ENCODE data around the gene RANBP2. TPM values are rescaled to one million over a fixed set of nuclear protein-coding genes. Genes with fewer than 3 reads are reported as not detected.
"Not testable (repeated sequence)": the region's sequence is repeated elsewhere in the genome, so short reads cannot be mapped to it uniquely, and the experiment has no call there.

The RANBP2 gene
- total RNA-seq (2014; rRNA removed; shearing (Covaris generic)): 44.6 and 64.2 TPM in 2 replicates

DNA sequence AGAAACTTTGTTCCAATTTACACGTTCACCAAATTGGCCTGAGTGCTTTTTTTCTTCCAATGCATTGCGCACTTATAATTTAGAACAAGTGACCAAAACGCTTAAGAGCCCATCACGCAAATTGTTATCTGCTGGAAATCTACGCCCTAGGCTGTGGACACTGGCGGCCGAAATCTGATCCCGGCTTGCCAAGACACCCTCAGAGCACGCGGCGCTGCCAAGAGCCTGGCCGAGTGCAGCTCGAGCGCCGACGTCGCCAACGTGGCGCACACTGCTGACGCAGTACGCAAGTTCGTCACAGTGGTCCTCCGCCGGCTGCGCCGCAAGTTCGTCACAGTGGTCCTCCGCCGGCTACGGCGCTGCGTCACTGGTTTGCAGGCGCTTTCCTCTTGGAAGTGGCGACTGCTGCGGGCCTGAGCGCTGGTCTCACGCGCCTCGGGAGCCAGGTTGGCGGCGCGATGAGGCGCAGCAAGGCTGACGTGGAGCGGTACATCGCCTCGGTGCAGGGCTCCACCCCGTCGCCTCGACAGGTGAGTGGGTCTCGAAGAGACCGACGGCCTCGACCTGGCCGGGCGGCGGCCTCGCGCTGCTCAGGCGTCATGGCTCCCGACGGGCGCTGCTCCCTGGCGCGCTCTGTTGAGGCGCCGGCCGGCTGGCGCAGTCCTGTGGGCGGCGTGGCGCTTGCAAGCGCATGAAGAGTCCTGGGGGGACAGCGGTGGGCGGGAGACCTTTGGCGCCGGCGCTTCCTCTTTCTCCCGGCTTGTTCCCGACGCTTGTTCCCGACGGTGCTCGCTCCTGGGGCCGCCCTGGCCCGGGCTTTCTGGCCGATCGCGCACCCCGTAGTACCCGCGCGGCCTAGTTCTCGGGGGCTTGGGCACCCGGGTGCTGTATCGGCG is at the start of gene RANBP2:
Gene RANBP2, plus strand, starts transcription at position 334 of the 896 bp plus-strand sequence. Its CDS starts 125 bp downstream, at position 459.
- Histone ChIP-seq H3K36me3 (peaks cover 4% of the 10 kb centered on the region), H3K4me1 (replicated peaks) (peaks cover 4% of the 10 kb centered on the region), H3K27ac (peak within 1 kb of the TSS; percentile 76), H3K4me3 (peak within 1 kb of the TSS; percentile 78), H3K27me3 (replicated peaks) (no peaks in the 10 kb centered on the region), H3K9me3 (replicated peaks) (no peaks in the 10 kb centered on the region)
- peak; percentile 92 to 96 for DNase-seq (ENCODE audit: low read depth in 1 of 2, low spot score in 2 of 2)

DNA sequence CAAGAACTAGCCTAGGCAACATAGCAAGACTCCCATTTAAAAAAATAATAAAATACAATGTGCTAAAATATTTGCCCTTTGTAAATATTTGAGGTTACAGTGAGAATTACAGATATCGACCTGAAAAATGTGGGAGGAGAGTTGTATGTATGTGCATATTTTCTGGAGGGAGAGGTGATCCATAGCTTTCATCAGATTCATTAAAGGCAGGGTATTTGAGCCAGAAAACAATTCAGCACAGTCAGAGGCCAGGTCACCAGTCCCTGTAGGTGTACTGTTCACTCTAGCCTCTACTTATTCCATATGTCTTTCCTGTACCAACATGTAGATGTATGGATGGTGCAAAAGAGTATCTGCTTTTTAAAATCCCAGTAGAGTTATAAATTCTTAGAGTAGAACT is 49.0 kb upstream of the RANBP2 start:
- not testable (repeated sequence) for DNase-seq (ENCODE audit: low read depth in 1 of 2, low spot score in 2 of 2); H3K4me3 ChIP-seq; H3K36me3 ChIP-seq; H3K9me3 ChIP-seq (replicated peaks); H3K27me3 ChIP-seq (replicated peaks); H3K27ac ChIP-seq; H3K4me1 ChIP-seq (replicated peaks)

DNA sequence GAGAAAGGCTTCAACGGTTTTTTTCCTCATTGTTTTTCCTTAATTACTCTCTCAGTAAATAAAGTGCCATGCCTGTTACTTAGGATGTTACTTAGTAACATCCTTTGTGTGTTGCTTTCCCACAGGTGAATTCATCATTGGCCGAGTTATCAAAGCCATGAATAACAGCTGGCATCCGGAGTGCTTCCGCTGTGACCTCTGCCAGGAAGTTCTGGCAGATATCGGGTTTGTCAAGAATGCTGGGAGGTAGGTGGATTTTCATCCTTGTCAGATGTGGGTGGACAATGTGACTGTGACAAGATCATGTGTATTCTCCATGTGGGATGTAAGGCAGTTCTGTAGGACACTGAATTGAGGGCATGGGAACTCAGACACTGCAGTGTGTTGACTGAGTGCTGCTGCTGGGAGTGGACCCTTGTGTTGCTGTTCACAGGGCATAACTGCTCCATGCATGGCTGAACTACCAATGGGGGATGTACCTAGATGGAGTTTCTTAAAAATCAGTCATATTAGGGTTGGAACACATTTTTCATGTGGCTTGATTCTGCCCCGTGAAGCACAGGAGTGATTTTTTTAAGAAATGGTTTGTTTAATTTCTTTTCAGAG is 47.0 kb upstream of the RANBP2 start:
- not testable (repeated sequence) for H3K9me3 ChIP-seq (replicated peaks); H3K27ac ChIP-seq; H3K4me1 ChIP-seq (replicated peaks); H3K27me3 ChIP-seq (replicated peaks); H3K4me3 ChIP-seq; DNase-seq (ENCODE audit: low read depth in 1 of 2, low spot score in 2 of 2); H3K36me3 ChIP-seq

DNA sequence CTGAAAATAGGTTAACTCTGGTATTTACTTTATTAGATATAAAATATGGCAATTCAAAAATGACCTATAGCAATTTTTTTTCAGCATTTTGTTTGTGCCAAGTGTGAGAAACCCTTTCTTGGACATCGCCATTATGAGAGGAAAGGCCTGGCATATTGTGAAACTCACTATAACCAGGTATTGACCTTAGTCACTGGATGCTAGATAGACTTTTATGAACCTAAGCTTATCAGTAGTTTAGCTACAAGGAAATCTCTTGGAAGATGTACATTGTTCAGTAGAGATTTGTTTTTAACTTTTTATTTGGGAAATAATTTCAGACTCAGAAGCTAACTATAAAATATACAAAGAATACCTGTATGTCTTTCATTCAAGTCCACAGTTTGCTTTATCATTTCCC is 42.8 kb upstream of the RANBP2 start:
- not testable (repeated sequence) for H3K4me1 ChIP-seq (replicated peaks); DNase-seq (ENCODE audit: low read depth in 1 of 2, low spot score in 2 of 2); H3K27ac ChIP-seq; H3K4me3 ChIP-seq; H3K9me3 ChIP-seq (replicated peaks); H3K27me3 ChIP-seq (replicated peaks)
- H3K36me3 ChIP-seq: peaks cover 22% of the 10 kb centered on the region

DNA sequence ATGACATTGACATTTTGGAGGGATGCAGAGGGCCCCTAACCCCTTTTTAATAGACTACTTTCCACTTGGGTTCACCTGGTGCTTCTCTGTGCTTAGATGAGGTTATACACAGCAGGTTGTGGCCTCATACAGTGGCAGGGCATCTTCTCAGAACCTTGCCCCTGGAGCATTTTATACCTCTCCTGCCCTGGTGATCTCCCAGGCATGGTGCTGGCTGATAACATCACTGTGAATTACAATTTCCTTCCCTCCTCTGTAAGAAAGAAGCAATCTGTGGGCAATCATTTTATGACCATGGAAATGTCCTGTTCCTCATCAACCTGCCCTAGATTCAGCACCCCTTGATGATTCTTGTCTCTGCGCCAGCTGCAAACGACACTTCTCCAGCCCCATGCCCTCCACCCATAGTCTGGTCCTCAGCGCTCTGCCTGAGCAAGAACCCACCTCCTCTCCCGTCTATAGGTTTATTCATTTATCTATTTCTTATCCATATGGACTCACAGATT is 42.0 kb upstream of the RANBP2 start:
- H3K9me3 ChIP-seq (replicated peaks); H3K4me1 ChIP-seq (replicated peaks); H3K4me3 ChIP-seq; H3K27me3 ChIP-seq (replicated peaks); H3K27ac ChIP-seq; DNase-seq (ENCODE audit: low read depth in 1 of 2, low spot score in 2 of 2): not testable (repeated sequence)
- peaks cover 26% of the 10 kb centered on the region for H3K36me3 ChIP-seq

DNA sequence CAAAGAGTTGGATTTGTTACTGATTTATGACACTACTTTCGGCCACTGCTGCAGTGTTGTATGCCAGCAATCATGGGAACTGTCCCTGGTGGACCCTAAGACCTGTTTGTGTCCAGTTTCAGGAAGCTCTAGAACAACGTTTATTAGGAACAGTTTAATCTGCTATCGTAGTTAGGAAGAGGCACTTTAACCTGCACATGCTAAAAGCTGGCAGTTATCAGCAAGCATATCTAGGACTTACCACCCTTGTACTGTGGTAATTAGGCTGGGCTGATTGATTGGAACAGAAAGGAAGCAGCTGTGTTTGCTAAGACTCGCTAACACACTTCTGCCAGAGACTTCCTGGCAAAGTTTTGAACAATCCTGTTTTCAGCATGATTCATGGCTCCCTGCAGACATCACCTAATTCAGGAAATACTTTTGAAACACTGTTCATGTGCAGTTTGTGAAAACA is 41.1 kb upstream of the RANBP2 start:
- H3K36me3 ChIP-seq: peaks cover 25% of the 10 kb centered on the region
- not testable (repeated sequence) for H3K9me3 ChIP-seq (replicated peaks); DNase-seq (ENCODE audit: low read depth in 1 of 2, low spot score in 2 of 2); H3K27ac ChIP-seq; H3K27me3 ChIP-seq (replicated peaks); H3K4me3 ChIP-seq; H3K4me1 ChIP-seq (replicated peaks)

DNA sequence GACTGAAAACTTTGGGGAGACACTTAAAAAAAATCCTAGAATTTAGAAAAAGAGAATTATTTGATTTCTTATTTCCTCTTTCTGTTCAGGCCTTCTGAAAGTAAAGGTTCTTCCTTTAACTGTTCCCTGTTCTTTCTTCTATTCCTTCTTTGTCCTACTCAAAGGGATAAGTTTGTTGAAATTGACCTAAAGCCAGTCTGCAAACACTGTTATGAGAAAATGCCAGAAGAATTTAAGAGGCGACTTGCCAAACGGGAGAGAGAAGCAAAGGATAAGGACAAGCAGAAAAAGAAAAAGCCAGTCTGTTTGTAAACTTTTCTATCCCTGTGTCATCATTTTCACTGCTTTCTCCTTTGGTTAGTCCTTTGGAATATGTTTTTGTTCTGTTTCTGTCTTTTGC is 38.5 kb upstream of the RANBP2 start:
- DNase-seq (ENCODE audit: low read depth in 1 of 2, low spot score in 2 of 2); H3K9me3 ChIP-seq (replicated peaks); H3K4me1 ChIP-seq (replicated peaks); H3K27me3 ChIP-seq (replicated peaks); H3K4me3 ChIP-seq; H3K27ac ChIP-seq: not testable (repeated sequence)
- peaks cover 37% of the 10 kb centered on the region for H3K36me3 ChIP-seq

DNA sequence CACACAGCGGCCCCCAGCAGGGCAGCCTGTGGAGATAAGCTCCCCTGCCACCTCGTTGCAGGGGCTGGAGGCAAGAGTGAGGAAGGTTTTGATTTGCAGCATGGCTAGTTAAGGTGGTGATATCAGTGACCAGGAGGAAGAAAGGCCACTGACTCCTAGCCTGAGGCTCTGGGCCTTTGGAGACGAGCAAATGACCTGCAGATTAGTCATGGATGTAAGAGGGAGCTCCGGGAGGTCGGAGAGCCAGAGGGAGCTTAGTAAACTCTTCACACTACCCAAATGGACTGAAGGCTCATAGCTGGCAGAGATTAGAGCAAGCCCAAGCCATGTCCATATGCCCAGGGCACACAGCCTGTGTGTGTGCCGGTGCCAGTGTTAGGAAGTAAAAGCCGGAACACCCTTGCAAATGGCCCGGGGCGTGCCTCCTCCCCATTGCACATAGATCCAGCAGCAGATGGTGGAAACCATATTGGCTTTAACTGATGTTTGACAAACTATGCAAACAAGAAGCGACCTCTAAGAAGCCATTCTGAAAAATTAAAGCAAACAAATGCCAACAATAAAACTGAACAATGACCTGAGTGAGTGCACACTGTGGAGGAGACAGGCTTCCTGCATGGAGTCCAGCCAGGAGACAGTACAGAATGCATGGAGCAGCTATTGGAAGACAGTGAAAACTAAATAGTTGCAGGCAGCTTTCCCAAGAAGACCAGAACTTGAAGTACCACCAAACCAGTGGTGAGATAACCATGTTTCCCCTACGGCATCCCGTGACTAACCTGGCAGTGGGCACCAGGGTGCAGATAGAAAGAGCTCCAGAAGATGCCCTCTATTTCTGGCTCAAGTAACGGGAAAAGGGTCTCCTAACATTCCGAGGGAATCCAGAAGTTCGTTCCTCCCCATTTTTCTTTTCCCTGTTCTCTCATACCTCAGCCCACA is 30.2 kb upstream of the RANBP2 start:
- not testable (repeated sequence) for H3K9me3 ChIP-seq (replicated peaks); H3K27me3 ChIP-seq (replicated peaks); H3K4me1 ChIP-seq (replicated peaks); H3K27ac ChIP-seq; DNase-seq (ENCODE audit: low read depth in 1 of 2, low spot score in 2 of 2); H3K4me3 ChIP-seq
- H3K36me3 ChIP-seq: peaks cover 16% of the 10 kb centered on the region

DNA sequence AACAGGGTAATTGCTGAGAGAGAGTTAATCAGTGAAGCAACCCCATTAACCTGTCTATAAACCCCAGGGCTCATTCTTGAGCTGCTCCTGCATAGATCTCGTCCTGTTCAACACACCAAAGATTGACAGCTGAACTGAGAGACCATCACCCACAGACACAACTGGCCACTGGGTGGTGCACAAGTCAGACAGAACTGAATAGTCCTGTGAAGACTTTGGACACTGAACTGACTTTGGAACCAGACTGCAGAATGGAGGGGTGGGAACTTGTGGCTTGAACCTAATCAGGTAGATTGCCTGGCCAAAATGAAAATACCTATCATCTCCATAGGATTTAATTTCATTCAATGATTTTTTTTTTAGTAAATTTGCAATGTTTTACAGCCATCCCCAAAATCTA is 29.3 kb upstream of the RANBP2 start:
- DNase-seq (ENCODE audit: low read depth in 1 of 2, low spot score in 2 of 2); H3K4me1 ChIP-seq (replicated peaks); H3K27ac ChIP-seq; H3K36me3 ChIP-seq; H3K9me3 ChIP-seq (replicated peaks); H3K4me3 ChIP-seq; H3K27me3 ChIP-seq (replicated peaks): not testable (repeated sequence)

DNA sequence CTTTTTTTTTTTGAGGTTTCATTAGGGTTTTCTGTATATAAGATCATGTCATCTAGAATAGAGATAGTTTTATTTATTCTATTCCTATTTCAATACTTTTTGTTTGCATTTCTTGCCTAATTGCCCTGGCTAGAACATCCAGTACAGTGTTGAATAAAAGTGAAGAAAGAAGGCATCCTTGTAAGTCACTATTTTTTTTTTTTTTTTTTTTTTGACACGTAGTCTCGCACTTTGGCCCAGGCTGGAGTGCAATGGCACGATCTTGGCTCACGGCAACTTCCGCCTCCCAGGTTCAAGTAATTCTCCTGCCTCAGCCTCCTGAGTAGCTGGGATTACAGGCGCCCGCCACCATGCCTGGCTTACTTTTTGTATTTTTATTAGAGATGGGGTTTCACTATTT is 27.8 kb upstream of the RANBP2 start:
- Histone ChIP-seq H3K9me3 (replicated peaks) (no peaks in the 10 kb centered on the region), H3K36me3 (no peaks in the 10 kb centered on the region), H3K27ac (no peak overlapping the region), H3K4me1 (replicated peaks) (no peaks in the 10 kb centered on the region), H3K27me3 (replicated peaks) (no peaks in the 10 kb centered on the region), H3K4me3 (no peak overlapping the region)
- DNase-seq (ENCODE audit: low read depth in 1 of 2, low spot score in 2 of 2): no peak

DNA sequence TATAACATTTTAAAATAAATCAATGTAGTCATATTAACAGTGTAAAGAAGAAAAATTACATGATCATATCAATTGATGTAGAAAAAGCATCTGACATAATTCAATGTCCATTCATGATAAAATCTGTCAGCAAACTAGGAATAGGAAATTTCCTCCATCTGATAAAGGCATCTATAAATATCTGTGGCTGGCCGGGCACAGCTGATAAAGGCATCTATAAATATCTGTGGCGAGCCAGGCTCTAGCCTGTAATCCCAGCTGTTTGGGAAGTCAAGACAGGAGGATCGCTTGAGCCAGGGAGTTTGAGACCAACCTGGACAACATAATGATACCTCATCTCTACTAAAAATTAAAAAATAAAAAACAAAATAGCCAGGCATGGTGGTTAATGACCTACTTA is 18.1 kb upstream of the RANBP2 start:
- no peaks in the 10 kb centered on the region for H3K9me3 ChIP-seq (replicated peaks)
- DNase-seq (ENCODE audit: low read depth in 1 of 2, low spot score in 2 of 2): no peak
- no peak overlapping the region for H3K27ac ChIP-seq
- no peaks in the 10 kb centered on the region for H3K27me3 ChIP-seq (replicated peaks)
- no peaks in the 10 kb centered on the region for H3K36me3 ChIP-seq
- no peaks in the 10 kb centered on the region for H3K4me1 ChIP-seq (replicated peaks)
- no peak overlapping the region for H3K4me3 ChIP-seq

DNA sequence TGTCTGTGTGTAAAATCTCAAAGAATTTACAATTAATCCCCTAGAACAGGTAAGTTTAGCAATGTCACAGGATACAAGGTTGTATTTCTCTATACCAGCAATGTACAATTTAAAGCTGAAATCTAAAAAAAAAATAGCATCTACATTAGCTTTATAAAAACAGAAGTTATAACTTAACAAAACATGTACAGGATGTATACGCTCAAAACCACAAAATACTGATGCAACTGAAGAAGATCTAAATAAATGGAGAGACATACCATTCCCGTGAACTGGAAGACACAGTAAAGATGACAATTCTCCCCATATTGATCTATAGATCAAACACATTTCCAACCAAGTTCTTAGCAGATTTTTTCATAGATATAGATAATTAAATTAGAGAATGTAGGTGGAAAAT is 17.5 kb upstream of the RANBP2 start:
- H3K4me1 ChIP-seq (replicated peaks): no peaks in the 10 kb centered on the region
- no peak overlapping the region for H3K27ac ChIP-seq
- no peaks in the 10 kb centered on the region for H3K36me3 ChIP-seq
- H3K27me3 ChIP-seq (replicated peaks): no peaks in the 10 kb centered on the region
- H3K4me3 ChIP-seq: no peak overlapping the region
- no peak for DNase-seq (ENCODE audit: low read depth in 1 of 2, low spot score in 2 of 2)
- no peaks in the 10 kb centered on the region for H3K9me3 ChIP-seq (replicated peaks)

DNA sequence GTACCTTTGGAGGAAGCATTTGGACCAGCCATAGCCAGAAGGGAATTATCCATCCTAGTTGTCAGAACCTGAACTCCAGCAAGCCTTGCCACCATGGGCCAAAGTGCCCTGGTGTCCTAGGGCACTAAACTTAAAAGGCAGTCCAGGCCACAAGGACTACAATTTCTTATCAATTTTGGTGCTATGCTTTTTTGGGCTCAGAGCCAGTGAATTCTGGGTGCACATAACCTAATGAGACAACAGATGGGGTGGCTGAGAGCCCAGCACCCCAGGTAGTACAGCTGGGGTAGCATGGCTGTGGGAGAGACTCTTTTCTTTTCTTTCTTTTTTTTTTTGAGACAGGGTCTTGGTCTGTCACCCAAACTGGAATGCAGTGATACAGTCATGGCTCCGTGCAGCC is 14.4 kb upstream of the RANBP2 start:
- Histone ChIP-seq H3K27me3 (replicated peaks) (no peaks in the 10 kb centered on the region), H3K4me3 (no peak overlapping the region), H3K4me1 (replicated peaks) (no peaks in the 10 kb centered on the region), H3K9me3 (replicated peaks) (no peaks in the 10 kb centered on the region), H3K27ac (no peak overlapping the region), H3K36me3 (no peaks in the 10 kb centered on the region)
- no peak for DNase-seq (ENCODE audit: low read depth in 1 of 2, low spot score in 2 of 2)

Measured in SJSA1 (cell line).